Heart right ventricle (tissue), 16 donors: Measurements from ENCODE around the gene WDFY4. TPM values are rescaled to one million over a fixed set of nuclear protein-coding genes. Genes with fewer than 3 reads are reported as not detected.

Experiments used
- ATAC-seq, 8 donors: fragments of 200-7000 bp; cut with Tn5 transposase; one replicate each; pipeline ENCODE4 v1.9.1; 2020; ENCODE audit warnings: mild to moderate bottlenecking in 8 of 8, moderate library complexity in 8 of 8, moderate number of reproducible peaks in 1 of 8
- DNase-seq, 2 donors: peaks; one replicate each; pipeline ENCODE4 v3.0.0-alpha.2; 2020
- H3K27ac ChIP-seq, 10 donors: fragments of 200-600 bp; sonication (generic) in 2 of 10; one replicate each; pipeline versions ENCODE4 v1.5.0 to v1.8.0; 2020 to 2022; ENCODE audit warnings: mild to moderate bottlenecking in 3 of 10
- H3K27me3 ChIP-seq, 7 donors: fragments of 200-600 bp; one replicate each; pipeline ENCODE4 v1.8.0; 2021 to 2022; ENCODE audit warnings: mild to moderate bottlenecking in 2 of 7
- H3K36me3 ChIP-seq, 9 donors: fragments of 200-600 bp; sonication (generic) in 1 of 9; one replicate each; pipeline versions ENCODE4 v1.5.0 to v1.8.0; 2020 to 2022; ENCODE audit warnings: mild to moderate bottlenecking in 2 of 9
- H3K4me1 ChIP-seq, 9 donors: fragments of 200-600 bp; sonication (generic) in 1 of 9; one replicate each; pipeline versions ENCODE4 v1.5.0 to v1.8.0; 2020 to 2022; ENCODE audit warnings: mild to moderate bottlenecking in 4 of 9
- H3K4me3 ChIP-seq, 10 donors: fragments of 200-600 bp; sonication (generic) in 2 of 10; one replicate each; pipeline versions ENCODE4 v1.5.0 to v1.8.0; 2020 to 2022; ENCODE audit warnings: mild to moderate bottlenecking in 7 of 10, moderate library complexity in 2 of 10
- H3K9me3 ChIP-seq, 11 donors: fragments of 200-600 bp in 10 of 11; sonication (generic) in 2 of 11; one replicate each; pipeline versions ENCODE4 v1.5.0 to v1.8.0; 2013 to 2022; ENCODE audit warnings: mild to moderate bottlenecking in 2 of 11, control low read depth in 1 of 11, moderate library complexity in 1 of 11
- CTCF ChIP-seq, 9 donors: fragments of 200-600 bp; sonication (generic) in 2 of 9; IDR thresholded peaks; one replicate each; pipeline versions ENCODE4 v1.5.0 to v1.8.0; 2021 to 2022; ENCODE audit warnings: antibody characterized with exemption in 9 of 9, mild to moderate bottlenecking in 5 of 9, moderate library complexity in 1 of 9
- WGBS, 2 donors: extraction: QIAGEN DNeasy Blood & Tissue Kit; methylation state at CpG; one replicate each; pipeline ENCODE4 v1.1.7; 2013; ENCODE audit warnings: inconsistent platforms in 1 of 2; 5-methylcytosine and 5-hydroxymethylcytosine counted together
- intact Hi-C, 10 donors: fragments of 100-400 bp; cut with DNase I; formaldehyde crosslinking; loops; one replicate each; pipeline versions ENCODE4 v1.11.1 to v1.14.2; 2022
- polyA plus RNA-seq, 2 donors: library from polyadenylated mRNA; stranded (reverse); fragments of 200-250 nt; gene quantifications; one replicate each; pipeline ENCODE4 v1.2.3, GENCODE V29; 2013
- total RNA-seq, 10 donors: library from RNA; stranded (reverse); fragmentation: NEBNext Ultra II Directional in 3 of 10; extraction: Animal tissue kit (Norgen Biotek cat#: 25700) in 3 of 10; gene quantifications; one replicate each; pipeline versions ENCODE4 v1.2.1 to v1.2.4, GENCODE V29; 2021 to 2023
- donor health status: Arrhythmogenic right ventricular cardiomyopathy.
- donor health status: ischemic (EF 13 %, LVEDD 7.1; RV severe dilation, severe dysfunction).
- donor health status: healthy with polysubstance abuse.
- donor health status: DM: no; HTN: yes; CAD: no.
- donor health status: DM: no; HTN: no; CAD: no.
- donor health status: ischemic (EF 25% LVEDD 6.9; RV normal size, moderate dysfunction).
- donor health status: ischemic (EF 25% LVEDD 5.7; RV mildly dilated, moderate dysfunction).
- donor health status: healthy.
- donor health status: DM: yes; HTN: yes; CAD: no.
- donor health status: Ischemic cardiomyopathy.
- donor health status: ischemic (EF 35%, LVEDD 5.7; RV mildly dilated, moderate dysfunction).
- donor health status: nonischemic (EF 11% LVEDD 7.7; RV severe dilation, severe dysfunction).
- donor health status: DM: yes; HTN: yes; CAD: no.
- donor health status: PGD.
- donor health status: ischemic (EF 29% LVEDD 5.4; RV normal size, mild dysfunction).
- donor health status: nonischemic (EF 23%, LVEDD 6.1; RV moderate dilation, normal function).

Gene WDFY4
- total and polyA plus RNA-seq, 12 donors, result 0.59 to 7.4 (median 0.92) TPM

DNA sequence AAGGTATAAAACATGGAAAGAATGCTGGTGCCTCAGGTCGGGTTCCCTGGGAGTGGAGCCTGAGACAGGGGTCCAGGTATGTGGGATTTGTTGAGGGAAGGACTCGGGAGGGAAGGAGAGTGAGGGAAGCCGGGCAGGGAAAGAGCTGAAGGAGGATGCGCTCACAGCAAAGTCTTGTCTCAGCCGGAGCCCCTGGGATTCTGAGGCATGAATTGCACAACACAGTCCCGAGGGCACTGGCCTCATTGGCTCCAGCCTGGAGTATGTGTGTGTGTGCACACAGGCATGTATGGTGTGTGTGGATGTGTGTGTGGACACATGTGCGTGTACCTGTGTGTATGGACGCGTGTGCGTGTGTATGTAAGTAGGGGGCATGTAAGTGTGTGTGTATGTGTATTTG, 87.4 kb downstream of the WDFY4 start:
- Histone ChIP-seq H3K27me3 (no peaks in the 10 kb centered on the region), H3K36me3 (peaks cover 0 to 6% (median 0%) of the 10 kb centered on the region in 9 donors), H3K9me3 (no peaks in the 10 kb centered on the region), H3K27ac (no peak overlapping the region), H3K4me3 (no peak overlapping the region), H3K4me1 (peaks cover 0 to 14% (median 0%) of the 10 kb centered on the region in 9 donors)
- 82 to 90% methylated on average over 10 of the region's 10 CpGs for WGBS, 2 donors
- no peak for ATAC-seq
- intact Hi-C loops, result no loop called here
- TF ChIP-seq CTCF (IDR thresholded peaks at IDR 0.05), result no peak
- no peak for DNase-seq

- DNase-seq, result no peak
- 88 to 94% methylated on average over 4 of the region's 4 CpGs for WGBS, 2 donors
- no peak for TF ChIP-seq CTCF (IDR thresholded peaks at IDR 0.05)
Observed at GRCh38 chr10:48773580-48773979, 88.9 kb downstream of the WDFY4 start.

GRCh38 chr10:48774416-48775205, 89.9 kb downstream of the WDFY4 start:
- H3K27ac ChIP-seq, result no peak overlapping the region
- intact Hi-C loops, result no loop called here
- no peak for TF ChIP-seq CTCF (IDR thresholded peaks at IDR 0.05)
- peaks cover 0 to 14% (median 0%) of the 10 kb centered on the region in 9 donors for H3K4me1 ChIP-seq
- ATAC-seq, result no peak
- DNase-seq, result no peak
- WGBS, 2 donors, result 88 to 92% methylated on average over 12 of the region's 12 CpGs
- H3K4me3 ChIP-seq, result no peak overlapping the region
- peaks cover 0 to 24% (median 0%) of the 10 kb centered on the region in 9 donors for H3K36me3 ChIP-seq
- no peaks in the 10 kb centered on the region for H3K9me3 ChIP-seq
- H3K27me3 ChIP-seq, result no peaks in the 10 kb centered on the region

More at GRCh38 chr10:48773580-48773979, 88.9 kb downstream of the WDFY4 start:
- Histone ChIP-seq H3K27me3 (no peaks in the 10 kb centered on the region), H3K4me1 (peaks cover 0 to 14% (median 0%) of the 10 kb centered on the region in 9 donors), H3K27ac (no peak overlapping the region), H3K4me3 (no peak overlapping the region), H3K9me3 (no peaks in the 10 kb centered on the region), H3K36me3 (peaks cover 0 to 13% (median 0%) of the 10 kb centered on the region in 9 donors)
- no peak for ATAC-seq
- intact Hi-C loops, result no loop called here

GRCh38 chr10:48775206-48775517, 90.5 kb downstream of the WDFY4 start:
- intact Hi-C loops, result no loop called here
- peaks cover 0 to 10% (median 0%) of the 10 kb centered on the region in 9 donors for H3K4me1 ChIP-seq
- no peak for ATAC-seq
- WGBS, 2 donors, result 97% methylated on average over 4 of the region's 4 CpGs
- no peaks in the 10 kb centered on the region for H3K27me3 ChIP-seq
- H3K36me3 ChIP-seq, result peaks cover 0 to 29% (median 0%) of the 10 kb centered on the region in 9 donors
- no peak for DNase-seq
- no peak for TF ChIP-seq CTCF (IDR thresholded peaks at IDR 0.05)
- H3K9me3 ChIP-seq, result no peaks in the 10 kb centered on the region
- H3K27ac ChIP-seq, result no peak overlapping the region
- H3K4me3 ChIP-seq, result no peak overlapping the region
